ENCODE data around the gene SMPD2.

The SMPD2 gene

GRCh38 chr6:109488001-109488400 lies 47.5 kb downstream of the SMPD2 start:
- no peak for DNase-seq

GRCh38 chr6:109490713-109491112 lies 50.2 kb downstream of the SMPD2 start:
- no peak for DNase-seq

DNA sequence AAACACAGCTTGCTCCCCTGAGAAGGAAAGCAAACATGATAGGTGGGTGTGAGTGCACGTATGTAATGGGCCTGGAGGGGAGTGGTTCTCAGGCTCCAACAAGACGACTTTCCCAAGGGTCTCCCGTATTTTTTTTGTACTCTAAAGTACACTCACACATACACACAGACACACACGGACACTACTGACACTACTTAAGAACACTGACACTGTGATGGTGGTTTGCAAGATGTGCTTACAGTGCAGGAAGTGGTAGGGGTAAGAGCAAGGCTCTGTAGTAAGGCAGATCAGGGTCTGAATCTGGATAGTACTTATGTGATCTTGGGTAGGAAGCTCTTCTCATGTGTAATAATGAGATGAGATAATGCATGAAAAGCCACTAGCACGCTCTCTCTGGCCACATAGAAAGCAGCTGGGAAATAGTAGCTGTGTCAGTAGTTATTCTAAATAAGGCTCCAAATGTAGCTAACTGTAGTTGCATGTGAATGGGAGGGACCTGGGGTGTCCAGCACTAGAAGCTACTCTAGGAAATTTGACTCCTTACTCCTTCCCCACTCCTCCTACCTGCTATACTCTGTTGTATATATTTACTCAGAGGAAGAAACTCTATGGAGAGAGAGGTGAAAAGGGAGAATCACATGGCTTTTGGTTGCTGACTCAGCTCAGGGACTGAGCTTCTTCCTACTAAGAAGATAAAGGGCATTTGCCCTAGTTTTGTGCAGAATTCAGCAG lies 50.8 kb downstream of the SMPD2 start:
- no peak for DNase-seq
